Activated T-cell treated with anti-CD3 and anti-CD28 coated beads, Interleukin-2, amount 50 U/mL, for 72 hours (primary cell): ENCODE results near the gene DOCK1. TPM values are rescaled to one million over a fixed set of nuclear protein-coding genes. Genes with fewer than 3 reads are reported as not detected.

Source experiments
- ATAC-seq, 2 donors: fragments of 150-1000 bp; cut with Tn5 transposase; replicated peaks in 1 of 2; 2 replicates each; pipeline ENCODE4 v1.10.0; 2021; ENCODE audit warnings: moderate library complexity in 2 of 2, mild to moderate bottlenecking in 1 of 2
- DNase-seq, 2 donors: peaks; one replicate each; pipeline ENCODE4 v3.0.0; 2021 to 2022; ENCODE audit warnings: mixed read lengths in 1 of 2
- H3K27ac Mint-ChIP-seq: one replicate; pipeline ENCODE4 v1.8.0; 2022; ENCODE audit warnings: mild to moderate bottlenecking, moderate library complexity, mixed read lengths
- H3K27me3 Mint-ChIP-seq: one replicate; pipeline ENCODE4 v1.8.0; 2022; ENCODE audit warnings: low read depth, mixed read lengths
- H3K36me3 Mint-ChIP-seq, 2 donors: one replicate each; pipeline ENCODE4 v1.8.0; 2022; ENCODE audit warnings: mixed read lengths in 2 of 2, mild to moderate bottlenecking in 1 of 2; ENCODE audit not compliant: insufficient read depth in 2 of 2
- H3K4me1 Mint-ChIP-seq: one replicate; pipeline ENCODE4 v1.8.0; 2022; ENCODE audit warnings: low read depth, mixed read lengths
- H3K4me3 Mint-ChIP-seq, 2 donors: one replicate each; pipeline ENCODE4 v1.8.0; 2022; ENCODE audit warnings: mild to moderate bottlenecking in 2 of 2, mixed read lengths in 2 of 2, moderate library complexity in 2 of 2
- H3K9me3 Mint-ChIP-seq, 2 donors: one replicate each; pipeline ENCODE4 v1.8.0; 2022; ENCODE audit warnings: mixed read lengths in 2 of 2
- total RNA-seq, 2 donors: library from RNA; stranded (reverse); gene quantifications; one replicate each; pipeline ENCODE4 v1.2.3, GENCODE V29; 2022

Gene DOCK1
- total RNA-seq, 2 donors from 2014 or later: 0.35 to 0.53 TPM

- no peak overlapping the region for H3K27ac Mint-ChIP-seq
- H3K9me3 Mint-ChIP-seq: peaks cover 4 to 17% of the 10 kb centered on the region in 2 donors
- no peak for ATAC-seq
- peaks cover 7% of the 10 kb centered on the region for H3K27me3 Mint-ChIP-seq
- H3K4me1 Mint-ChIP-seq: peaks cover 4% of the 10 kb centered on the region
- peaks cover 0 to 4% of the 10 kb centered on the region in 2 donors for H3K36me3 Mint-ChIP-seq
- no peak for DNase-seq
- H3K4me3 Mint-ChIP-seq: no peak overlapping the region
Observed at GRCh38 chr10:127259347-127259746, 354.1 kb downstream of the DOCK1 start.

GRCh38 chr10:127262606-127263005, 357.4 kb downstream of the DOCK1 start:
- ATAC-seq (no peak), DNase-seq (no peak)
- no peaks in the 10 kb centered on the region for H3K4me1 Mint-ChIP-seq
- no peak overlapping the region for H3K27ac Mint-ChIP-seq
- H3K9me3 Mint-ChIP-seq: peaks cover 4 to 17% of the 10 kb centered on the region in 2 donors
- no peak overlapping the region for H3K4me3 Mint-ChIP-seq
- peaks cover 0 to 4% of the 10 kb centered on the region in 2 donors for H3K36me3 Mint-ChIP-seq
- H3K27me3 Mint-ChIP-seq: peaks cover 7% of the 10 kb centered on the region

GRCh38 chr10:127265288-127265687, 360.1 kb downstream of the DOCK1 start:
- Mint-ChIP-seq H3K27me3 (peaks cover 4% of the 10 kb centered on the region), H3K4me3 (no peak overlapping the region), H3K27ac (no peak overlapping the region), H3K4me1 (no peaks in the 10 kb centered on the region), H3K9me3 (peaks cover 4 to 17% of the 10 kb centered on the region in 2 donors), H3K36me3 (peaks cover 0 to 4% of the 10 kb centered on the region in 2 donors)
- no peak for DNase-seq
- no peak for ATAC-seq

- DNase-seq: no peak
- peaks cover 3 to 6% of the 10 kb centered on the region in 2 donors for H3K9me3 Mint-ChIP-seq
- H3K4me3 Mint-ChIP-seq: no peak overlapping the region
- H3K4me1 Mint-ChIP-seq: no peaks in the 10 kb centered on the region
- H3K27ac Mint-ChIP-seq: no peak overlapping the region
- H3K27me3 Mint-ChIP-seq: peaks cover 10% of the 10 kb centered on the region
- H3K36me3 Mint-ChIP-seq: peaks cover 0 to 4% of the 10 kb centered on the region in 2 donors
- no peak for ATAC-seq
Observed at GRCh38 chr10:127266431-127266830, 361.2 kb downstream of the DOCK1 start.

- peaks cover 10% of the 10 kb centered on the region for H3K27me3 Mint-ChIP-seq
- H3K4me3 Mint-ChIP-seq: no peak overlapping the region
- DNase-seq: no peak
- ATAC-seq: no peak
- peaks cover 0 to under 1% of the 10 kb centered on the region in 2 donors for H3K9me3 Mint-ChIP-seq
- no peak overlapping the region for H3K27ac Mint-ChIP-seq
- H3K4me1 Mint-ChIP-seq: no peaks in the 10 kb centered on the region
- H3K36me3 Mint-ChIP-seq: no peaks in the 10 kb centered on the region
Observed at GRCh38 chr10:127267442-127267841, 362.2 kb downstream of the DOCK1 start.

GRCh38 chr10:127272076-127272475, 366.8 kb downstream of the DOCK1 start:
- Mint-ChIP-seq H3K36me3 (no peaks in the 10 kb centered on the region), H3K27me3 (peaks cover 18% of the 10 kb centered on the region), H3K9me3 (peaks cover 0 to 2% of the 10 kb centered on the region in 2 donors), H3K27ac (no peak overlapping the region), H3K4me1 (no peaks in the 10 kb centered on the region), H3K4me3 (no peak overlapping the region)
- DNase-seq: no peak
- ATAC-seq: no peak

GRCh38 chr10:127275272-127275671, 370.0 kb downstream of the DOCK1 start:
- DNase-seq: no peak
- ATAC-seq: no peak
- H3K4me3 Mint-ChIP-seq: no peak overlapping the region
- H3K9me3 Mint-ChIP-seq: peaks cover 0 to 2% of the 10 kb centered on the region in 2 donors
- H3K27ac Mint-ChIP-seq: no peak overlapping the region
- H3K4me1 Mint-ChIP-seq: no peaks in the 10 kb centered on the region
- H3K27me3 Mint-ChIP-seq: peaks cover 20% of the 10 kb centered on the region
- no peaks in the 10 kb centered on the region for H3K36me3 Mint-ChIP-seq

GRCh38 chr10:127275793-127276450, 370.7 kb downstream of the DOCK1 start:
- H3K27me3 Mint-ChIP-seq: peaks cover 13% of the 10 kb centered on the region
- ATAC-seq (no peak), DNase-seq (no peak)
- no peak overlapping the region for H3K27ac Mint-ChIP-seq
- H3K4me3 Mint-ChIP-seq: no peak overlapping the region
- H3K9me3 Mint-ChIP-seq: peaks cover 0 to 2% of the 10 kb centered on the region in 2 donors
- no peaks in the 10 kb centered on the region for H3K36me3 Mint-ChIP-seq
- H3K4me1 Mint-ChIP-seq: no peaks in the 10 kb centered on the region

GRCh38 chr10:127276794-127277462, 371.7 kb downstream of the DOCK1 start:
- H3K4me1 Mint-ChIP-seq: no peaks in the 10 kb centered on the region
- ATAC-seq (no peak), DNase-seq (no peak)
- peaks cover 0 to 2% of the 10 kb centered on the region in 2 donors for H3K9me3 Mint-ChIP-seq
- no peaks in the 10 kb centered on the region for H3K36me3 Mint-ChIP-seq
- no peak overlapping the region for H3K27ac Mint-ChIP-seq
- H3K27me3 Mint-ChIP-seq: peaks cover 15% of the 10 kb centered on the region
- no peak overlapping the region for H3K4me3 Mint-ChIP-seq

- Mint-ChIP-seq H3K4me1 (peaks cover 7% of the 10 kb centered on the region), H3K36me3 (no peaks in the 10 kb centered on the region), H3K4me3 (no peak overlapping the region), H3K27me3 (peaks cover 24% of the 10 kb centered on the region), H3K9me3 (no peaks in the 10 kb centered on the region), H3K27ac (no peak overlapping the region)
- ATAC-seq (no peak), DNase-seq (no peak)
Observed at GRCh38 chr10:127278001-127278400, 372.8 kb downstream of the DOCK1 start.

GRCh38 chr10:127279334-127279774, 374.1 kb downstream of the DOCK1 start:
- Mint-ChIP-seq H3K36me3 (no peaks in the 10 kb centered on the region), H3K4me3 (no peak overlapping the region), H3K9me3 (no peaks in the 10 kb centered on the region), H3K4me1 (peaks cover 7% of the 10 kb centered on the region), H3K27me3 (peaks cover 24% of the 10 kb centered on the region), H3K27ac (no peak overlapping the region)
- DNase-seq (no peak), ATAC-seq (no peak)

- Mint-ChIP-seq H3K9me3 (no peaks in the 10 kb centered on the region), H3K36me3 (no peaks in the 10 kb centered on the region), H3K27me3 (peaks cover 18% of the 10 kb centered on the region), H3K27ac (no peak overlapping the region), H3K4me1 (peaks cover 7% of the 10 kb centered on the region), H3K4me3 (no peak overlapping the region)
- DNase-seq (no peak), ATAC-seq (no peak)
Observed at GRCh38 chr10:127280446-127280845, 375.2 kb downstream of the DOCK1 start.

- DNase-seq (no peak), ATAC-seq (no peak)
- no peak overlapping the region for H3K27ac Mint-ChIP-seq
- peaks cover 7% of the 10 kb centered on the region for H3K4me1 Mint-ChIP-seq
- H3K4me3 Mint-ChIP-seq: no peak overlapping the region
- peaks cover 0 to 4% of the 10 kb centered on the region in 2 donors for H3K36me3 Mint-ChIP-seq
- peaks cover 27% of the 10 kb centered on the region for H3K27me3 Mint-ChIP-seq
- peaks cover 0 to under 1% of the 10 kb centered on the region in 2 donors for H3K9me3 Mint-ChIP-seq
Observed at GRCh38 chr10:127283017-127283416, 377.8 kb downstream of the DOCK1 start.
